GM19467 (cell line): Measurements from ENCODE around the gene ST3GAL4.
A peak's percentile ranks its signal among the peaks of the same experiment; 100 is the strongest.

Experiments used
- ATAC-seq: cut with Tn5 transposase; IDR thresholded peaks from one replicate; pipeline ENCODE4 v1.9.1; 2021; ENCODE audit warnings: mild to moderate bottlenecking, moderate library complexity; ENCODE audit not compliant: unreplicated experiment

Gene ST3GAL4

DNA sequence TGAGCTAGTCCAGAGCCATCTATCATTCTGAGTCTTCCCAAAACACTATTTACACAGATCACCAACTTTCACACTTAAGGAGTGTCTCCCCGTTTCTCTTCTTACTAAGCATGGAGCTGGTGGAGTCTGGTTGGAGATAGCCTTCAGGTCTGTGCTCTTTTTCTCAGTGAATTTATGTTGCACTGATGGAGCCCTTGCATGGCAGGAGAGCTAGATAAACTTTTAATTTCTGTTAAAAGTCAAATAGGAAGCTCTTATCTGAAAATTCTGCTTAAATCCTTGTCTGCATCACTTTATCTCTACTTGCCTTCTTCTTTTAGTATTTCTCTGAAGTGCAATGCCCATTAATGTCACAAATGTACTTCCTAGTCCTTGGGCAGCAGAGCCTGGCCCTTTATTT is 63.4 kb downstream of the ST3GAL4 start:
- ATAC-seq, result no peak

DNA sequence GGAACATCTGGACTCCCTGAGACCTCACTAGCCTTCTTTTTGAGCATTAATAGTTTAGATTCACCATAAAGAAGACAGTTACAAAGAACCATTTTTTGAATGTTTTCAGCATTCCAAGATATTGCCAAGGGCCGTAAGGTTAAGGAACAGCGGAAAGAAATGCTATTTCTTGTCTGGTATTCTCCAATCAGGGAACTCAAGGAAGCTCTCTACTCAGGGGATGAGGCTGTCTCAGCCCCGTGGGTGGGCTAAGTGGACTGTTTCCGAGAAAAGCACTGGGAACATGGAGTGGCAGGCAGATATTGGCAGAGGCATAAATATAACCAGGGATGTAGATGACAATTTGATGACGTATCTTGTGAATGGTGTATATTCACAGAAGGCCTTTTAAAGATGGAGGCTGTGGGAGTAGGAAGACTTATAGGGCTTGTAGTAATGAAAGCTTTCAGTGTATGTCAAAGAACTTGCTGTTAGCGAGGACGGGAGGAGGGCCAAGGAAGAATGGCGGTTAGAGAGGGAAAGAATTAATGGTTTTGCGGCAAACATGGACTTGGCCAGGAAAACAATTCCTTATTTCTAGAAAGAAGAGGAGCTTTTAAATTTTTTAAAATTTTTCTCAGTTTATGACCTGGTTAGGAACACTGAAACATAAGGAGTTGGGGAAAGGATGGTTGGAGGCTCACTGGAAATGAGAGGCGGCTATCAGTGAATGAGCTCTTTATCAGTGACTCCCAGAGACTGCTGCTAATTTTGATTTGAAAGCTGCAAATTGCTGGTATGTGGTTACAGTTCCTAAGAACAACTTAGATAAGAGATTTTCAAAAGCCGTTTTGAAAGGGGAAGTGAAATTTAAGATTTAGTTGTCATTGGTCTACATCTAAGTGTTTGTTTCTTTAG is 64.6 kb downstream of the ST3GAL4 start:
- peak; percentile 54 for ATAC-seq

DNA sequence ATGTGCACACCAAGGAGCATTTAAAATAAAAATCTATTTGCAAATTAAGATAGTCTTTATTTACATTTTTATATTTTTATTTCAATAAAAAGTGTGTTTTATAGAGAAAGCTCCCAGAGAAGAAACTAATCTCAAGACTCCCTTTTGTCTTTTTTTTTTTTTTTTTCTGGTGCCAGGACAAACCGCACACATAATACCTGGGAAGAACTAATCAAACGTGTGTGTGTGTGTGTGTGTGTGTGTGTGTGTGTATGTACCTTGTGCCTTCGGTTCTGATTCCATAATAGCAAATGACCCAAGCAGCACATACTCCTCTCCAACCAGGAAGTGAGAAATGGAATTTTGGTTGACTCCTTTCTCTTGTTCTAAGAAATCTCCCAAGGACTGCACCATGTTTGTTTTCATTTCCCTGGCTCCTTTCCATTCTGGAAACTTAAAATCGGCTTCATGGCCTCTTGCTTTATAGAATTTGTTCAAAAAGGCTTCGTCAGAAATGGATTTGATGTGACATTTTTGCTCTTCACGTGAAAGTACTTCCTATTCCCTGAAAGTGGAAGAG is 65.3 kb downstream of the ST3GAL4 start:
- ATAC-seq, result no peak

DNA sequence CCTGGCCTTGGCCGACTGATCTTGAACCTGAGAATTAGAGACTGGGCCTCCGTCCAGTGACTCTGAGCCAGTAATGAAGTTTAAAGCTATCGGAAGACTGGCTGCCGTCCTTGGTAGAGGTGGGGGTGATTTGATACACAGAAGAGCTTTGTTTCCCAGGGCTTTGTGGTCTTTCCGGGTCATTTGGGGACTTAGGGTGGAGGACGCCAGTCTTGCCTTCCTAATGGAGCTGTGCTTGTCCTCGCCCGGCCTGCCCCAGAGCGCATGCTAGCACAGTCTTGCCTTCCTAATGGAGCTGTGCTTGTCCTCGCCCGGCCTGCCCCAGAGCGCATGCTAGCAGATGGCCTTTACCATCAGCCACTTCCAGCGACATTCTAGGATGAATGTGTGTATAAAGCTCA is 65.8 kb downstream of the ST3GAL4 start:
- no peak for ATAC-seq

DNA sequence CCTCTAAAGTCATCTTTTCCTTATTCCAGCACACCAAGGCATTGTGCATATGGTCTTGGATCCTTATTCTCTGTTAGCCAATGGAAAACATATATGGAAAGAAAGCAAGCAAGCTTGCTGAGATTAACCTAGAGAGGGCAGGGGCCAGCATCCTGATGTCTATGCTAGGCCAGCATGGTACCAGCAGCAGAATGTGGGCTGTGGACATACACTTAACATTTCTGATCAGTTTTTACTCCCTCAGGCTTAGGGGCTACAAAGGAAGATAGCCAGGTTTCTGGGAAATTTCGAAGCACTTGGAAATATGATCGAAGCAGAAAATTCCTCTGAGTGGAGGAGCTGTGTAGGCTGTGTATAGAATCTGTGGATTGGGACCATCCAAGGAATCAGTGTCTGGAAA is 67.0 kb downstream of the ST3GAL4 start:
- ATAC-seq, result no peak

DNA sequence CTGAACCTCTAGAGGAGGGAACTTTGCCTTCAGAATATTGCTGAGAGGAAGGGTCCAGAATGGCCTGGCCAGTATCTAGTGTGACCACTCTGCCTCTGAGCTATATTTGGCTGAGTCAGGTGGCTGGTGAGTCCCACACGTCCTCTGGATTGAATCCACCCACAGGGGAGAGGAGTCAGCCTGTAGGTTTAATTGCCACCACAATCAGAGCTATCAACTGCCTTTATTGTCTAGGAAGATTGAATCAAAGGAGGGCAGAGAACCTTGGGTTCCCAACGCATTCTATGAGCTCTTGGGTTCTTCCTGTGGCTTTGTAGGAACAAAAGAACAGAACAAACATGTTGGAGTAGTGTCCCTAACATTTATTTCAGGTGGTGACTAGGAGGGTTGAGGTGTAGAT is 67.7 kb downstream of the ST3GAL4 start:
- no peak for ATAC-seq

DNA sequence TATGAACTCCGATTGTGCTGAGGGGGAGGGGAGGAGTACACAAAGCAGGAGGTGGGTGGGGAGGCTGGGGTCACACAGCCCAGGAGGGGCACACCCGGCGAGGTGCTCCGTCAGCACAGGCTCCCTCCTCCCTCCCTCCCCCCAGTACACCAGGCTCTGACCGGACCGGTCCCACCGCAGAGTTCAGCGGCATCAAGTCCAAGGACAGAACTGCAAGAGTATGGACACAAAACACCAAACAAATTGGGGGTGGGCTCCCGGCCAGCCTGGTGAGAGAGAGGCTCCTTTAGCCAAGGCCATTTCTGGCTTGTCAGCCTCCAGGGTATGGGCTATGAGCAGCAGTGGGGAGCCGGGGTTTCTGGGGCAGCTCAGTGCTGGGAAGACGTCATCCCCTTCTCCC is 68.3 kb downstream of the ST3GAL4 start:
- ATAC-seq, result no peak

DNA sequence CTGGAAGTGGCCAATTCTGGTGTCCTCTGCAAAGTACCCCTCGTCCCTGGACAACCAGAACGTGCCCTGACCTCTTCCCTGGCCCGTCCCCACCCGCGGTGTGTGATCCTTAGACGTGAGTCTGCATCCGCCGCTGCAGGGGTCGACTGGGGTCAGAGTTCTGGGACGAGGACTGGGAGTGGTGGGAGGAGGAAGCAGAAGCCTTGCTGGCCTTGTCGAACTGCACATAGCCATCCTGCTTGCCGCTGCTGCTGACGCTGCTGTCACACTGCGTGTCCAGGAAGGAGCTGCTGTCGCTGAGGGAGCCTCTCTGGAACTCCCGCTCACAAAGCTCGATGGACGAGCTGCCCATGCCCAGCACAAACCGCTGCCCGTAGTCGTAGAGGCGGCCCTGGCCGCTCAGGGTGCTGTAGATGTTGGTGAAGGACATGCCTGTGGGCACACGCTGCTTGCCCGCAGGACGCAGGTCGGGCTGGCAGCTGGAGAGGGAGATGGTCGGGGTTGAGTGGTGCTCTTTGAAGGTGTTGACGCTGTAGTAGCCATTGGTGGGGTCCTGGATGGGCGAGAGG is 69.1 kb downstream of the ST3GAL4 start:
- no peak for ATAC-seq

DNA sequence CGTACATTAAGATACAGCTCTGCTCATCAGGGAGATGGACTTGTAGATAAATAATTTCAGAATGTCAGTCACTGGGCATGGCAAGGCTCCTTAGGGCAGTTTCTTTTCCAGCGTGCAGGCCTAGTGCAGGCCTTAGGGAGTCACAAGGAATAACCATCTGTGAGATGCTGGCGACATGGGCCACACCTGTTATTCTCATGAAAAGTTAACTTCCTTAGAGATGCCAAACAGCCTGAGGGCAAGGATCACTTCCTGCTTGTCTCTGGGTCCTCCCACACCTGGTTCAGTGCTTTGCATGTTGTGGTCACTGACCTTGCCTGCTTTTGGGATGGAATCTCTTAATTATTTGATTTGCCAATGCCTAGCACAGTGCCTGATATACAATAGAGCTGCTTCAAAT is 70.6 kb downstream of the ST3GAL4 start:
- no peak for ATAC-seq

DNA sequence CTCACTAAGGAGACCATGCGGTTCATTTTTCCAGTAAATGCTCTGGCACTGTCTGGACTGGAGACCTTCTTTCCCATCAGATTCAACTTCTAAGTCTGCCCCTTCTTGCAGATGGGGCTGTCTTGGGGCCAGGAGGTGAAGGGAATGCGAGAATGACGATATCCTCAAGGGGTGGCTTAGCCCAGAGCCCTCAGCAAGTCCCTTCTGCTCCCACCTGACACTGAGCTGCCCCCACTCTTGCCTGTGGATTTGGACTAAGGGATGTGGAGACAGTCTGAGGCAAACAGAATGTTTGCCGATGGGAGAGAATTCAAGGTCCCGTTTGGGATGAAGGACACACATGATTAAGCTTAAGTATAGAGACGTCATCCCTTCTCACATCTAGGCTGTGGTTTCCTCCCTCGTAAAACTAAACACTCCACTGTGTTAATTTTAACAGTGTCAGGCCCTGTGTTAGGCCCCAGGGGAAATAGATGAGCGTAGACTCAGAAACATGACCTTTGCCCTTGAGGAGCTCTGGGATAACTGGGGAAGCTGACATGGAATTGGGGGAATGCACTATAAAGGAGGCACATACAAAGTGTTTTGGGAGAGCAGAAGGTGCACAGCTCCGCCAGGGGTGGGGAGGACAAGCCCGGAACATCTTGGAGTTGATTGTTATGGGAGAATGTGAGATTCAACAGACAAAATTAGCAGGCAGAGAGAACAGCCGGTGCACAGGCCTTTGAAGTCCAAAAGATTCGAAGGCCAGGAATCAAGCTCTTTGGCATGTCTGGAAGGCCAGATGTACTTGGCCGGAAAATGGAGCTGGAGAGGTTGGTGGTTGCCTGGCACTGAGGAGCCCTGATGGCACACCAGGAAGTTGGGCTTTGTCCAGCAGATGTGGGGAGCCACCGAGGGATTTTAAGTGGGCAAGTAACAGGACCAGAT is 71.6 kb downstream of the ST3GAL4 start:
- ATAC-seq, result peak; percentile 88

DNA sequence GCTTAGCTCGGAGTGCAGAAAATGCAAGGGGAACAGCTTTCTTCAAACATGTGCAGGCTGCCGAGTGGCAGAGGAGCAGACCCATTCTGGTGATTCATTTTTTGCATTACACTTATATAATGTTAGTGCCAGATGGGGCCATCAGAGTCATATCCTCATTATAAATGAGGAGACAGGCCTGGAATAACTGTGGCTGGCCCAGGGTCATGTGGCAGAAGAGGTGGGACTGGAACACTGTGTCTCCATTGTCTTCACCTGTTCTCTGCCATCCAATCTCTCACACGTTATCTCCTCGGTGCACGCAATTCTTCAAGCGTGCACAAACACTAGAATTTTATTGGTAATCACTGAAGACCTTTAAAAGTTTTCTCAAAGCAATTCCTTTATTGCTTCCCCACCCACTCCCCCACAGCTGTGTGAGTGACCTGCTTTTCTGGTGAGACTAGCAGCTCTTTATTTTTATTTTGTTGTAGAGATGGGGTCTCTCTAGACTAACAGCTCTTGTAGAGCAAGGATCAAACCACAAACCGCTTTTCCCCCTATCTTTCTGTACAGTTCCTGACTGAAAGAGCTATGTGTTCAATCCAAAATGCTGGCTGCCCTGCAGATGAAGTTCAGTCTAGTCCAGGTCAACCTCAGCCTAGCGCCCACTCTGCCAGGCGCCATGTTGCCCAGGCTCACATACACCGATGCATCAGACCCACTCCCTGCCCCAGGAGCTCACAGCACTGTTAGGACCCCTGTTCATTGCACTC is 75.3 kb downstream of the ST3GAL4 start:
- ATAC-seq, result no peak

DNA sequence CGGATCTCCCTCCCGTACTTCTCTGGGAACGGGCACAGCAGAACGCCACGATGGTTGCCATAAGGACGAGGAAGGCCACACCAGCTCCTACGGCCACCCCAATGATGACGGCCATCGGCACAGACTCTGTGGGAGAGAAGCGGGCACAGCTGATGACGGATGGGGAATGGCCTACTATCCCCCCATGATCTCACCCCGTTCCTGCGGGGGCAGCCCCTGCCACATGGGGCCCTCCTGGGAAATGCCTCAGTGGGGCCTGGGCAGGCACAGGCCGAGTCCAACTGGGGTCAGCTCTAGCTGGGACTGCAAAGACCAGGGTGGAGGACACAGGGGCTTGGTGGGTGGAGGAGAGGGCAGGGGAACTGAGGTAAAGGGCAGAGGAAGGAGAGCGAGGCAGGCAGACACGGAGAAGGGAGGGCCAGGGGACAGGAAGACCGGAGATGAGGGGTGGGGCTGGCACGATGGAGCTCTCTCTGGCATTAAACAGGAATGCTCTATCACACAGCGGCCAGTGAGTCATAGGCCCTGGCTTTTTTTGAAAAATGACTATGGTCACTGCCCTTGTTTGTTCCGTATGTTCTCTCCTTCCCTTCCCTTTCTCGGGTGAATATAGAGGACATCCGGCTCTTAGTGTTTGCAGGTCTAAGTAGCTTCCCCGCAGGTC is 76.0 kb downstream of the ST3GAL4 start:
- no peak for ATAC-seq

DNA sequence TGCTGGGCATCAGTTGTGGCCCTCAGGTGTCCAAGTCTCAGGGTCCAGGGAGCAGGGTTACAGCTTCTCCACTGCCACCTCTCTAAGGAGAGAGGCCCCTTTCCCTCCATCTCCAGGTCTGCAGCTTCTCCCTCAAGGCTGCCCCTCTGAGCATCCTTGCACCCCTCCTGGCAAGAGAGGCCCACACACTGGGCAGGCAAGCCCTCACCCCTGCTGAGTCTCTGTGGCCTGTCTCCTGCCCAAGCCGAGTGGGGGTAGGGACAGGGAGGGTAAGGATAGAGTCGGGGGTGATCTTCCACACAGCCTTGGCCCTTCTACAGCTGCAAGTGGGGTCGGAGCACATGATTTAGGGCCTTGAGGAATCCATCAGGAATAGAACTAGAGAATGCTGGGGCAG is 76.6 kb downstream of the ST3GAL4 start:
- ATAC-seq, result no peak

DNA sequence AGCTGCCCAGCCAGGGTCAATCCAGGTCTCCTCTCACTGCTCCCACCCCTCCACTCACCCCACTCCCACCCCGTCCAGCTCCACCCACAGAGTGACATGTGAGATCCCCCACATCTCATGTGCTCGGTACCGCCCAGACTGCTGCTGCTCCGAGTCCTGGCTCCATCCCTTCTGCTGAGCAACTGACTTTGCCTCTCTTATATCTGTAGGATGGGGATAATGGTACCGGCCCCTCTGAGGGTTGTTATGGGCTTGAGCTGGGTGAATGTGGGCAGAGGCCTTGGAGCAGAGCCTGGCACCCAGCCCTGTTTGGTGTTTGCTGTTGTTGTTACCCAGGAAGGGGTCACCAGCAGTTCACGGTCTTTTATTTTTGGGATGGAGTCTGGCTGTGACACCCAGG is 77.0 kb downstream of the ST3GAL4 start:
- no peak for ATAC-seq

DNA sequence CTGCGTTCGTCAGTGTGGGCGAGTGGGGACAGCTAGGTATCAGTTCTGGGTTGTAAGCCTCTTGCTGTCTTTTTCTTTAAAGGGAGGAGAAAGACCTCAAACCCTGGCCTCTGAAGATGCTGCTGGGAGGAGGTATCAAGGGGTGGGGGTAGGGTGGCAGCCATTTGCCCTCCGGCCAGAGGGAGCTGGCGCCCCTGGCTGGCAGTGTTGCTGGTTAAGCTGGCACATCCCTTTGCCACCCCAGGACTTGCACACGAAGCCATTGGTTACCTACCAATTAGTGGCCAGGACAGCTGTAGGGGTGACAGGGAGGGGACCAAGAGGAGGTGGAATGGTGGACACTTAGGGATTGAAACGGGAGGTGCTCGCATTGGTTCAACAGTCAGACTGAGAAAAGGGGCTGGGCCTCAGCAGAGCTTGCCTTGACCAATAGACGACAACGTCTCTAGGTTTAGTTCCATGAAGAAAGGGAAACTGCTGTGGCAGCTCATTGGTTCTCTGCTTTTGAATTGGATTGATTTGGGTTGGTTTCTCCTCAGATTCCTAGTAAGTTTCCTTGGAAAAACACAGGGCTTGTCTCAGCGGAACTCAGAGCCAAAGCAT is 77.9 kb downstream of the ST3GAL4 start:
- ATAC-seq, result no peak

DNA sequence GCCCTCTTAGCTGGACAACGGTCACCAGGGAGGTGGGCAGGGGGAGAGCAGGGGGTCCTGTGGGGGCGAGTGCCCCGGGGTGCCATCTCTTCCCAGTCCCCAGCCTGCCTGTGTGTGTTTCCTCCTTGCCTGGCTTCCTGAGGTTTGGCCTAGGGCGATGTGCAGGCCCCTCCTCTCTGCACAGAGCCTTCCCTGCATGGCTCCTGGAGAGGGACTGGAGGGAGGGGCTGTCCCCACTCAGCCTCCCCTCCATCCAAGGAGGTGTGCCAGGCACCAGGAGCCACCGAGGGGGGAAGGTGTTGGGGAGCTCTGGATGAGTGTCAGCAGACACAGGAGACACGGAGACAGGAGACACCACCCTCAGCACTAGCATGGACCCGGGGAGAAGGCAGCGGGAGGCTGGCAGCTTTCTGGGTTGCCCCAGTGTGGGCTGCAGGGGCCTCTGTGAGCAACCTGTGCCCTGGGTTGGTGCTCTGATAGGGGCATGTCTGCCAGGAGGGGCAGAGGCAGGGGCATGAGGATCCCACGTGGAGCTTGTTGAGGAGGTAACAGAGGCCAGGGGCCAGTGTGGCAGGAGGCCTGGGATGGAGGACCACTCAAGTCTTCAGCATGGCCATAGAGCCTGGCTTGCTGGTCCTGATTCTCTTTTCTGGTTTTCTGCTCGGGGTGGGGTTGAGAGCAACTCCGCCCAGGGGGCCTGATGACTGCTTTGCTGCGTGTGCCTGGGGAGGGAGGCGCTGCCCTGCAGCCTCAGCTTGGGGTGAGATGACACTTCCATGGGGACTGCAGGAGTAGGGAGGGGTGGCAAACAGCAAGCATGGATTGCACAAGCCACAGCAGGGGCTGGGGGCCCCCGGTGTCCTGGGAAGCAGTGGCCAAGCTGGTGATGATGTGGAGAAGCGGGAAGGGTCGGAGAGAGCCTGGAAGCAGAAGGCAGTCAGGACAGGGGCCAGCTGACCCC is 78.8 kb downstream of the ST3GAL4 start:
- no peak for ATAC-seq

DNA sequence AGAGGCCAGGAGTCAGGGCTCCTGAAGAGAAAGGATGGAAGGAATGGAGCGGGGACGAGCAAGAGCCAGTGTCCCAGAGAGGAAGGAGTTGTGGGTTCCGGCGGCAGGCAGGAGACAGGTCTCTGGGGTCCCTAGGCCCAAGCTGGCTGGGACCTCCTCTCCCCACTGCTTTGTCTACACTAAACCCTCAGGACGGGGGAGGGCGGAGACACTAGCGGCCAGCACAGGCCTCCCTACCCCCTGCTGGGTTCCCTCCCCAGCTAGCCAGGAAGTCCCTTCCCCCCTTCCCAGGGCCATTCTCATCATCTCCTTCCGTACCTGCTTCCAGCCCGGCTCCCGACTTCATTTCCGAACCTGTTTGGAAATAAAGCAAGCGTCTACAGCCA is 79.5 kb downstream of the ST3GAL4 start:
- no peak for ATAC-seq

DNA sequence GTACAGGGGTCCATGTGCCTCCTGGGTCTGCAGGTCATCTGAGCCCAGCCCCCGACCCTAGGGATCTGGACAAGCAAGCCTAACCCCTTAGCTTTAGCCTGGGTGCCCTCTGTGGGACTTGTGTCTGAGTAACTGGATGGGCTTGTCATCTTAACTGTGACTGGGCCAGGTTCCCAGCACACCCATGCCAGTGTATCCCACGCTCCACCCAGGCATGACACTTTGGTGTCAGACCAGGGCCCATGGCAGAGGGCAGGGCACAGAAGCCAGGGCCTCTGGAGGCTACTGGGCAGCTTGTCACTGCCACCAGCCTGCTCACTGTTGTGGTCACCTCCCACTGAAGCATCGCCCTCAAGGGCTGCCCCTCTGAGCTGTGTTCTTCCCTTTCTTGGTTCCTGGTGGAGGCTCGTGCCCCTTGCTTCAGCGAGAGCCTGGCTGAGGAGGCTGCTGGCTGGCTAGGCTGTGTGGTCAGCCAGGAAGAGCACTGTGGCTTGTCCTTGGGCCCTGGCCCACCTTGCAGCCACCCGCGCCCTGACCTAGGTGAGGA is 80.8 kb downstream of the ST3GAL4 start:
- ATAC-seq, result no peak
